ENCODE data around the gene FAH. TPM values are rescaled to one million over a fixed set of nuclear protein-coding genes. Genes with fewer than 3 reads are reported as not detected.
A peak's percentile ranks its signal among the peaks of the same experiment; 100 is the strongest.
"Not testable (repeated sequence)": the region's sequence is repeated elsewhere in the genome, so short reads cannot be mapped to it uniquely, and the experiment has no call there.

FAH gene
- total RNA-seq, 1 donor from 2014 or later: 14.6 TPM

- ATAC-seq: peak; percentile 92
These were observed 461 bp upstream of the FAH start for GRCh38 chr15:80152180-80152895.

- no peak for ATAC-seq
These were observed 1.1 kb downstream of the FAH start for GRCh38 chr15:80153900-80154299.

- no peak for ATAC-seq
These were observed 1.5 kb downstream of the FAH start for GRCh38 chr15:80154336-80154735.

- ATAC-seq: no peak
These were observed 2.2 kb downstream of the FAH start for GRCh38 chr15:80155001-80155377.

GRCh38 chr15:80155378-80156175 lies 2.8 kb downstream of the FAH start:
- ATAC-seq: not testable (repeated sequence)

- ATAC-seq: no peak
These were observed 3.4 kb downstream of the FAH start for GRCh38 chr15:80156176-80156720.

- ATAC-seq: no peak
These were observed 4.4 kb downstream of the FAH start for GRCh38 chr15:80157215-80157614.

- ATAC-seq: no peak
These were observed 6.5 kb downstream of the FAH start for GRCh38 chr15:80159301-80159700.

GRCh38 chr15:80159811-80160569 lies 7.2 kb downstream of the FAH start:
- ATAC-seq: no peak

- ATAC-seq: peak; percentile 85
These were observed 7.9 kb downstream of the FAH start for GRCh38 chr15:80160570-80161156.

- ATAC-seq: no peak
These were observed 8.7 kb downstream of the FAH start for GRCh38 chr15:80161468-80162016.

- ATAC-seq: no peak
These were observed 9.3 kb downstream of the FAH start for GRCh38 chr15:80162059-80162554.

- no peak for ATAC-seq
These were observed 10.4 kb downstream of the FAH start for GRCh38 chr15:80163217-80163616.

GRCh38 chr15:80163897-80164296 lies 11.1 kb downstream of the FAH start:
- ATAC-seq: no peak

- ATAC-seq: no peak
These were observed 15.1 kb downstream of the FAH start for GRCh38 chr15:80167936-80168335.

- ATAC-seq: peak; percentile 70
These were observed 15.6 kb downstream of the FAH start for GRCh38 chr15:80168421-80168820.

GRCh38 chr15:80169768-80170357 lies 17.1 kb downstream of the FAH start:
- ATAC-seq: no peak

- no peak for ATAC-seq
These were observed 17.8 kb downstream of the FAH start for GRCh38 chr15:80170596-80170995.

- no peak for ATAC-seq
These were observed 19.0 kb downstream of the FAH start for GRCh38 chr15:80171787-80172186.

- ATAC-seq: no peak
These were observed 19.6 kb downstream of the FAH start for GRCh38 chr15:80172401-80172800.

GRCh38 chr15:80173022-80173759 lies 20.4 kb downstream of the FAH start:
- ATAC-seq: peak; percentile 73

Measured in esophagus mucosa (tissue), 1 donor.